Astrocyte (in vitro differentiated cells and primary cell): ENCODE results near the gene CHN1. TPM values are rescaled to one million over a fixed set of nuclear protein-coding genes. Genes with fewer than 3 reads are reported as not detected.

Source experiments
- DNase-seq: peaks from one replicate; pipeline ENCODE4 v3.0.0-alpha.2; 2010; ENCODE audit warnings: low read depth
- FAIRE-seq: peaks from 2 replicates; lab custom pipeline; 2011; peaks lifted over from hg19 to GRCh38; lab: Jason Lieb, UNC
- H2AFZ ChIP-seq: 2 replicates; pipeline ENCODE4 v1.6.0; 2012; ENCODE audit warnings: low read depth, low read length, inconsistent platforms
- H3K27ac ChIP-seq: 2 replicates; pipeline ENCODE4 v1.5.1; 2011; ENCODE audit warnings: low read depth, low read length, inconsistent platforms
- H3K27me3 ChIP-seq: 2 replicates; pipeline ENCODE4 v1.6.0; 2011; ENCODE audit warnings: low read length, inconsistent platforms; ENCODE audit not compliant: insufficient read depth
- H3K36me3 ChIP-seq: 2 replicates; pipeline ENCODE4 v1.5.1; 2011; ENCODE audit warnings: low read length, inconsistent platforms; ENCODE audit not compliant: insufficient read depth
- H3K4me1 ChIP-seq: 2 replicates; pipeline ENCODE4 v1.5.1; 2011; ENCODE audit warnings: low read length, inconsistent platforms; ENCODE audit not compliant: insufficient read depth
- H3K4me2 ChIP-seq: 2 replicates; pipeline ENCODE4 v1.6.0; 2012; ENCODE audit warnings: low read length, inconsistent platforms
- H3K4me3 ChIP-seq: 2 replicates; pipeline ENCODE4 v1.5.1; 2011; ENCODE audit warnings: low read depth, mild to moderate bottlenecking, low read length, inconsistent platforms; ENCODE audit not compliant: insufficient read depth
- H3K79me2 ChIP-seq: 2 replicates; pipeline ENCODE4 v1.6.0; 2012; ENCODE audit warnings: mild to moderate bottlenecking, low read length, inconsistent platforms; ENCODE audit not compliant: insufficient read depth
- H3K9ac ChIP-seq: 2 replicates; pipeline ENCODE4 v1.6.0; 2012; ENCODE audit warnings: mild to moderate bottlenecking, low read length, inconsistent platforms
- H3K9me3 ChIP-seq: 2 replicates; pipeline ENCODE4 v1.5.1; 2012; ENCODE audit warnings: low read depth, mild to moderate bottlenecking, low read length, inconsistent platforms; ENCODE audit not compliant: insufficient read depth
- H4K20me1 ChIP-seq: 2 replicates; pipeline ENCODE4 v1.6.0; 2012; ENCODE audit warnings: low read length, inconsistent platforms; ENCODE audit not compliant: insufficient read depth
- H3K27ac Mint-ChIP-seq: one replicate; pipeline ENCODE4 v1.8.0; 2021; ENCODE audit warnings: mild to moderate bottlenecking, mixed read lengths; ENCODE audit not compliant: unreplicated experiment
- H3K27me3 Mint-ChIP-seq: one replicate; pipeline ENCODE4 v1.8.0; 2021; ENCODE audit warnings: low read depth, mixed read lengths; ENCODE audit not compliant: unreplicated experiment
- H3K36me3 Mint-ChIP-seq: one replicate; pipeline ENCODE4 v1.8.0; 2021; ENCODE audit warnings: low read depth, mixed read lengths; ENCODE audit not compliant: unreplicated experiment
- H3K4me1 Mint-ChIP-seq: one replicate; pipeline ENCODE4 v1.8.0; 2021; ENCODE audit warnings: low read depth, mixed read lengths; ENCODE audit not compliant: unreplicated experiment
- H3K4me3 Mint-ChIP-seq: one replicate; pipeline ENCODE4 v1.8.0; 2021; ENCODE audit warnings: mild to moderate bottlenecking, moderate library complexity, mixed read lengths; ENCODE audit not compliant: unreplicated experiment
- H3K9me3 Mint-ChIP-seq: one replicate; pipeline ENCODE4 v1.8.0; 2021; ENCODE audit warnings: mild to moderate bottlenecking, mixed read lengths; ENCODE audit not compliant: unreplicated experiment
- EZH2 ChIP-seq: IDR thresholded peaks from 2 replicates; pipeline ENCODE4 v1.6.1; 2012; ENCODE audit warnings: mild to moderate bottlenecking, low read length, inconsistent platforms; ENCODE audit not compliant: insufficient read depth
- total RNA-seq: library from RNA; stranded (reverse); gene quantifications from 2 replicates; pipeline ENCODE4 v1.2.1, GENCODE V29; 2021
- TF ChIP-seq, protein P1 (sequence below): IDR thresholded peaks from 2 replicates; pipeline ENCODE4 v1.5.1; 2011; ENCODE audit warnings: low read depth, mild to moderate bottlenecking, inconsistent platforms, low read length, moderate library complexity; ENCODE audit not compliant: insufficient read depth

Gene CHN1
- total RNA-seq, 1 donor from 2014 or later: 23.9 TPM

- TF ChIP-seq, protein P1, sequence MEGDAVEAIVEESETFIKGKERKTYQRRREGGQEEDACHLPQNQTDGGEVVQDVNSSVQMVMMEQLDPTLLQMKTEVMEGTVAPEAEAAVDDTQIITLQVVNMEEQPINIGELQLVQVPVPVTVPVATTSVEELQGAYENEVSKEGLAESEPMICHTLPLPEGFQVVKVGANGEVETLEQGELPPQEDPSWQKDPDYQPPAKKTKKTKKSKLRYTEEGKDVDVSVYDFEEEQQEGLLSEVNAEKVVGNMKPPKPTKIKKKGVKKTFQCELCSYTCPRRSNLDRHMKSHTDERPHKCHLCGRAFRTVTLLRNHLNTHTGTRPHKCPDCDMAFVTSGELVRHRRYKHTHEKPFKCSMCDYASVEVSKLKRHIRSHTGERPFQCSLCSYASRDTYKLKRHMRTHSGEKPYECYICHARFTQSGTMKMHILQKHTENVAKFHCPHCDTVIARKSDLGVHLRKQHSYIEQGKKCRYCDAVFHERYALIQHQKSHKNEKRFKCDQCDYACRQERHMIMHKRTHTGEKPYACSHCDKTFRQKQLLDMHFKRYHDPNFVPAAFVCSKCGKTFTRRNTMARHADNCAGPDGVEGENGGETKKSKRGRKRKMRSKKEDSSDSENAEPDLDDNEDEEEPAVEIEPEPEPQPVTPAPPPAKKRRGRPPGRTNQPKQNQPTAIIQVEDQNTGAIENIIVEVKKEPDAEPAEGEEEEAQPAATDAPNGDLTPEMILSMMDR: no peak
- no peak for TF ChIP-seq EZH2
- peaks cover 9% of the 10 kb centered on the region for H3K4me1 Mint-ChIP-seq
- Histone ChIP-seq H4K20me1 (no peaks in the 10 kb centered on the region), H3K9ac (no peak overlapping the region), H3K79me2 (no peaks in the 10 kb centered on the region), H3K9me3 (no peaks in the 10 kb centered on the region), H3K27ac (no peak overlapping the region), H3K4me3 (no peak overlapping the region), H3K4me1 (no peaks in the 10 kb centered on the region), H3K36me3 (no peaks in the 10 kb centered on the region), H3K27me3 (no peaks in the 10 kb centered on the region), H2AFZ (peak overlapping the region; percentile 5), H3K4me2 (no peak overlapping the region)
- H3K4me3 Mint-ChIP-seq: no peak overlapping the region
- no peaks in the 10 kb centered on the region for H3K9me3 Mint-ChIP-seq
- peak overlapping the region; percentile 21 for H3K27ac Mint-ChIP-seq
- peaks cover 3% of the 10 kb centered on the region for H3K36me3 Mint-ChIP-seq
- no peaks in the 10 kb centered on the region for H3K27me3 Mint-ChIP-seq
- FAIRE-seq (no peak), DNase-seq (no peak)
Observed at GRCh38 chr2:174914853-174915760, 90.1 kb downstream of the CHN1 start.

GRCh38 chr2:174908284-174908683 is 96.9 kb downstream of the CHN1 start:
- H3K9me3 ChIP-seq: no peaks in the 10 kb centered on the region
- no peak for DNase-seq
- H2AFZ ChIP-seq: no peak overlapping the region
- Mint-ChIP-seq H3K9me3 (no peaks in the 10 kb centered on the region), H3K27ac (no peak overlapping the region), H3K4me3 (no peak overlapping the region), H3K4me1 (no peaks in the 10 kb centered on the region), H3K27me3 (no peaks in the 10 kb centered on the region), H3K36me3 (no peaks in the 10 kb centered on the region)
- no peak overlapping the region for H3K4me2 ChIP-seq
- no peaks in the 10 kb centered on the region for H3K36me3 ChIP-seq
- H3K9ac ChIP-seq: no peak overlapping the region
- H3K27me3 ChIP-seq: no peaks in the 10 kb centered on the region
- H3K27ac ChIP-seq: no peak overlapping the region
- H4K20me1 ChIP-seq: no peaks in the 10 kb centered on the region
- no peaks in the 10 kb centered on the region for H3K79me2 ChIP-seq
- FAIRE-seq: no peak
- no peak overlapping the region for H3K4me3 ChIP-seq
- no peak for TF ChIP-seq EZH2
- TF ChIP-seq, protein P1: no peak
- no peaks in the 10 kb centered on the region for H3K4me1 ChIP-seq

DNA sequence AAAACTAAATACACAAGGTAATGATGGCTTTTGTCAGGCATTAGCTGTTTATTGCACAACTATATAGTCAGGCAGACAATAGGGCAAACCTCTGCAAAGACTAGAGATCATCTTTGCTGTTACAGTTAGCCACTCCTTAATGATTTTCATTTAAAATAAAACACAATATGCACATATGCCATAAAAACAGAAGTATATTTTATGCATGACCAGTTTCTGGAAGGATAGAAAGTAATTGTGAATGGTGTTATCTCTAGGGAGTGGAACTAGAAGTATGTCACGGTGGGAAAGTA is 102.0 kb downstream of the CHN1 start:
- H3K9me3 ChIP-seq: no peaks in the 10 kb centered on the region
- DNase-seq (no peak), FAIRE-seq (no peak)
- H4K20me1 ChIP-seq: no peaks in the 10 kb centered on the region
- Mint-ChIP-seq H3K27me3 (no peaks in the 10 kb centered on the region), H3K4me1 (no peaks in the 10 kb centered on the region), H3K27ac (no peak overlapping the region), H3K36me3 (no peaks in the 10 kb centered on the region), H3K4me3 (no peak overlapping the region), H3K9me3 (no peaks in the 10 kb centered on the region)
- H3K9ac ChIP-seq: no peak overlapping the region
- no peak overlapping the region for H3K27ac ChIP-seq
- H3K27me3 ChIP-seq: no peaks in the 10 kb centered on the region
- H3K79me2 ChIP-seq: no peaks in the 10 kb centered on the region
- H3K4me1 ChIP-seq: no peaks in the 10 kb centered on the region
- no peaks in the 10 kb centered on the region for H3K36me3 ChIP-seq
- no peak for TF ChIP-seq EZH2
- TF ChIP-seq, protein P1: no peak
- no peak overlapping the region for H2AFZ ChIP-seq
- H3K4me2 ChIP-seq: no peak overlapping the region
- H3K4me3 ChIP-seq: no peak overlapping the region
